Measurements from ENCODE around the gene SLC16A1. TPM values are rescaled to one million over a fixed set of nuclear protein-coding genes. Genes with fewer than 3 reads are reported as not detected.

SLC16A1 gene
- total and polyA plus RNA-seq, 2 of the 8 experiments (the other 6 are each of a cell fraction or from before 2014, with no cell fraction given), result 435 to 545 TPM

DNA sequence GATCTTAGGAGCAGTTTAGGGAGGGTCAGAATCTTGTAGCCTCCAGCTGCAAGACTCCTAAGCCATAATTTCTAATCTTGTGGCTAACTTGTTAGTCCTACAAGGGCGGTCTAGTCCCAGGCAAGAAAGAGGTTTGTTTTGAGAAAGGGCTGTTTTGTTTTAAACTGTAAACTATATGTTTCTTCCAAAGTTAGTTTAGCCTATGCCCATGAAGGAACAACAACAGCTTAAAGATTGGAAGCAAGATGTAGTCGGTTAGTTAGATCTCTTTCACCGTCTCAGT is 62.0 kb downstream of the SLC16A1 start (continued):
- no peak for TF ChIP-seq MAX (IDR thresholded peaks at IDR 0.05)
- TF ChIP-seq SIX5 (IDR thresholded peaks at IDR 0.05; ENCODE audit: low read depth, low read length), result no peak
- TF ChIP-seq TCF12 (IDR thresholded peaks at IDR 0.05; ENCODE audit: low read depth, low read length), result no peak

Data from H1 (cell line).